Neural cell (in vitro differentiated cells): ENCODE results near the gene TSPAN9.

ENCODE experiments used
- CTCF ChIP-seq: fragments of 450-650 bp; IDR thresholded peaks from 2 replicates; pipeline ENCODE4 v1.5.1; 2014; ENCODE audit warnings: antibody characterized with exemption, mild to moderate bottlenecking, moderate library complexity; ENCODE audit not compliant: poor library complexity, severe bottlenecking
- EP300 ChIP-seq: fragments of 450-650 bp; conservative IDR thresholded peaks from 2 replicates; pipeline ENCODE4 v1.6.1; 2014; ENCODE audit warnings: antibody characterized with exemption, mild to moderate bottlenecking, moderate library complexity; ENCODE audit not compliant: poor library complexity, severe bottlenecking
- POLR2AphosphoS5 ChIP-seq: IDR thresholded peaks from 2 replicates; pipeline ENCODE4 v1.6.1; 2012

- TF ChIP-seq CTCF: no peak
- TF ChIP-seq POLR2AphosphoS5: no peak
- TF ChIP-seq EP300: no peak
Measured at GRCh38 chr12:3129301-3130056, 52.3 kb downstream of the TSPAN9 start.
